ENCODE results near the gene PDE10A.

DNA sequence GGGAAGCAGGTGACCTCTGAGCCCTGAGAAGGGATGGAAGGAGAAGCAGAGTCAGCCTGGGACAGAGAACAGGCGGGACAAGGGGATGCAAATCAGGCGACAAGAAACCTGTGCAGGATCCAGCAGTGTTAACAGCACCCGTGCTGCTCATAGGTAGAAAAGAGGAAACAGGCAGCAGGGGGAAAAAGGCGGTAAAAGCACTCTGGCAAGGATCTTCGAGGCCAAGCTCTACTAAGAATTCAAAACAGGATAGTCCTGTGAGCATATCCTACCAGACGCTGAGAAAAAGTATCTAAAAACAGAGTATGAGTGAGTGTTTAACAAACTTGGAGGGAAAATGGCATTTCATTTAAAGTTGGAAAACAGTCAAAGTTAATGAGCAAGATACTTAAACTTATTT lies 370.4 kb downstream of the PDE10A start:
- TF ChIP-seq, protein P1, sequence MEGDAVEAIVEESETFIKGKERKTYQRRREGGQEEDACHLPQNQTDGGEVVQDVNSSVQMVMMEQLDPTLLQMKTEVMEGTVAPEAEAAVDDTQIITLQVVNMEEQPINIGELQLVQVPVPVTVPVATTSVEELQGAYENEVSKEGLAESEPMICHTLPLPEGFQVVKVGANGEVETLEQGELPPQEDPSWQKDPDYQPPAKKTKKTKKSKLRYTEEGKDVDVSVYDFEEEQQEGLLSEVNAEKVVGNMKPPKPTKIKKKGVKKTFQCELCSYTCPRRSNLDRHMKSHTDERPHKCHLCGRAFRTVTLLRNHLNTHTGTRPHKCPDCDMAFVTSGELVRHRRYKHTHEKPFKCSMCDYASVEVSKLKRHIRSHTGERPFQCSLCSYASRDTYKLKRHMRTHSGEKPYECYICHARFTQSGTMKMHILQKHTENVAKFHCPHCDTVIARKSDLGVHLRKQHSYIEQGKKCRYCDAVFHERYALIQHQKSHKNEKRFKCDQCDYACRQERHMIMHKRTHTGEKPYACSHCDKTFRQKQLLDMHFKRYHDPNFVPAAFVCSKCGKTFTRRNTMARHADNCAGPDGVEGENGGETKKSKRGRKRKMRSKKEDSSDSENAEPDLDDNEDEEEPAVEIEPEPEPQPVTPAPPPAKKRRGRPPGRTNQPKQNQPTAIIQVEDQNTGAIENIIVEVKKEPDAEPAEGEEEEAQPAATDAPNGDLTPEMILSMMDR (IDR thresholded peaks at IDR 0.05): no peak
- TF ChIP-seq POLR2A (IDR thresholded peaks at IDR 0.05) (no peak), EP300 (IDR thresholded peaks at IDR 0.05) (no peak), POLR2AphosphoS5 (IDR thresholded peaks at IDR 0.05) (no peak)
